Large intestine (tissue), 3 donors: ENCODE results near the gene TIMMDC1. TPM values are rescaled to one million over a fixed set of nuclear protein-coding genes. Genes with fewer than 3 reads are reported as not detected.

Source experiments
- DNase-seq, 2 donors: peaks; one replicate each; pipeline versions ENCODE4 v3.0.0 to v3.0.0-alpha.2; 2013
- H3K27ac ChIP-seq: one replicate; pipeline ENCODE4 v1.5.1; 2013; ENCODE audit warnings: low read length
- H3K27me3 ChIP-seq: 2 replicates; pipeline ENCODE4 v1.6.1; 2013; ENCODE audit warnings: low read length; ENCODE audit not compliant: control insufficient read depth, insufficient read depth
- H3K36me3 ChIP-seq: 2 replicates; pipeline ENCODE4 v1.6.1; 2013; ENCODE audit warnings: low read length; ENCODE audit not compliant: control insufficient read depth, insufficient read depth
- H3K4me1 ChIP-seq: one replicate; pipeline ENCODE4 v1.6.1; 2013; ENCODE audit warnings: low read length; ENCODE audit not compliant: control insufficient read depth, insufficient read depth
- H3K4me3 ChIP-seq: one replicate; pipeline ENCODE4 v1.5.1; 2013; ENCODE audit warnings: low read length
- H3K9me3 ChIP-seq: one replicate; pipeline ENCODE4 v1.6.1; 2013; ENCODE audit warnings: mild to moderate bottlenecking, low read depth, low read length, moderate library complexity; ENCODE audit not compliant: control insufficient read depth
- WGBS: methylation state at CpG from one replicate; pipeline ENCODE4 v1.1.5; 2013; ENCODE audit warnings: low lambda C conversion rate; ENCODE audit not compliant: insufficient coverage; 5-methylcytosine and 5-hydroxymethylcytosine counted together
- polyA plus RNA-seq: library from polyadenylated mRNA; unstranded; fragments of 120-200 nt; gene quantifications from one replicate; pipeline ENCODE4 v1.2.1, GENCODE V29; 2013

TIMMDC1 gene
- polyA plus RNA-seq, 1 donor: 67.9 TPM

DNA sequence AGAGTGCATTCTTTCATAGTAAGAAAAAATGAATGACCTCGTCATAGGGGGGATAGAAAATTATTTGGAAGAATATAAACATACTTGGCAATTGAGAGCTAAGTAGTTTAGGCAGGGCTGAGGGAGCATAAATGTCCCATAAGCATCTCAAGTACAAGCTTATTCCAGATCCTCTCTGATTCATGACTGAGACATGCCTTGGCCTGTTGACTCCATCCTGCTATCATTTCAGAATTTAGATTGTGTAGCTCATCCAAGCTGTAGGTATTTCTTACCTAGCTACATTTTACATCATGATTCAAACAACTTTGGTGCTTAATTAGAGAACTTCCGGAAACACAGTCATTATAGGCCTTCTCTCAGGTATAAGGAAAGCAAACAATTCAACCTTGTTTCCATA is 17.3 kb upstream of the TIMMDC1 start:
- peaks cover 36% of the 10 kb centered on the region for H3K36me3 ChIP-seq
- H3K27ac ChIP-seq: no peak overlapping the region
- H3K4me1 ChIP-seq: no peaks in the 10 kb centered on the region
- WGBS: no CpG with 5 or more reads among the region's 2 CpGs
- no peak for DNase-seq
- no peak overlapping the region for H3K4me3 ChIP-seq
- no peaks in the 10 kb centered on the region for H3K9me3 ChIP-seq
- no peaks in the 10 kb centered on the region for H3K27me3 ChIP-seq

DNA sequence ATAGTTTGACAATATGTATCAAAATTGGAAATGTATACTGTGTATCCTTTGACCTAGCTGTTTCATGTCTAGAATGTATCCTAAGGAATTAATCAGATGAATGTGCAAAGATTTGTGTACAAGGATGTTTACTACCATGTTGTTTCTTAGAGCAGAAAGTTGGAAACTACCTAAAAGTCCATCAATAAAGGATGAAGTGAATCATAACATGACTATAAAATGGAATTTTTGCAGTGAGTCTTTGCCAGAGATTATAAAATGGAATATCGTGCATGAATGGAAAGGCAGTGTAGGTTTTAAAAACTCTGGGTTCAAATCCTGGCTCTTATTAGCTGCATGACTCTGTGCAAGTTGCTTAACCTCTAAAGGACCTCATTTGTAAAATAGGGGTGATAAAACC is 15.2 kb upstream of the TIMMDC1 start:
- Histone ChIP-seq H3K27ac (no peak overlapping the region), H3K27me3 (no peaks in the 10 kb centered on the region), H3K4me1 (no peaks in the 10 kb centered on the region), H3K4me3 (no peak overlapping the region), H3K36me3 (peaks cover 39% of the 10 kb centered on the region), H3K9me3 (no peaks in the 10 kb centered on the region)
- no CpG with 5 or more reads among the region's 1 CpG for WGBS
- no peak for DNase-seq

DNA sequence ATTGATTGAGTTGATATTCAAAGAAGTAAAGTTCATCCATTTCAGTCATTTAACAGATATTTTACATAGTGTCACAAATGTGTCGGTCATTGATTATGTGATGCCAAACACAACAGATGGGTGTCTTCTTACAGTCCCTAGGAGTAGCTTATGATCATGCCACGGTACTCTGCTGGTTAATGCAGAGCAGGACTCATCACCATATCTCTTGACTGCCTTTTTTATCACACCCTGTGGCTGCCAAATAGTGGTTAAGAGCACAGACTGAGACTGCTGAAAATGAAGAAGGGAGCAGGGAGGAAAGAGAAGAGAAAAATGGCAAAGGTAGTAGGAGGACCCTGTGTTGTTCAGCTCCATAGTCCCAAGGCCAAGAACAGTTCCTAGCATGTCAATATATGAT is 12.8 kb upstream of the TIMMDC1 start:
- H3K36me3 ChIP-seq: peaks cover 51% of the 10 kb centered on the region
- H3K27me3 ChIP-seq: no peaks in the 10 kb centered on the region
- WGBS: no CpG with 5 or more reads among the region's 2 CpGs
- H3K27ac ChIP-seq: no peak overlapping the region
- H3K9me3 ChIP-seq: no peaks in the 10 kb centered on the region
- H3K4me3 ChIP-seq: no peak overlapping the region
- DNase-seq: no peak
- no peaks in the 10 kb centered on the region for H3K4me1 ChIP-seq

DNA sequence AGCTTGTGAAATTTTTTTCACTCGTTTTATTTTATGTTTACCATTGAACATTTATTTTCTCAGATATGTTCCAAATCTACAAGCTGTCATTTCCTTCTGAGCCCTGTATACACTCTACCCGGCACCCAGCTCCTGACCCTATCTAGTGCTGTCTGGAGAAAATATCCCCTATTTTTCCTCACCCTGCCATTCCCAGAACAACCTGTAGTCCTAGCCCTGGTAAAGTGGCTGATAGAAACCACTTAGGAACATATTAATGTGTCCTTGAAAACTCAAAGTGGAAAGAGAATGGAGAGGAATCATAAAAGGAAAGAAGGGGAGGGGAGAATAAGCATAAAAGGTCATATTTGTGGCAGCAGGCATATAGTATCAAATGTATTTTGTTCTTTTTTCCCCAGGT is 8.2 kb upstream of the TIMMDC1 start:
- Histone ChIP-seq H3K4me3 (no peak overlapping the region), H3K27me3 (no peaks in the 10 kb centered on the region), H3K36me3 (peaks cover 48% of the 10 kb centered on the region), H3K9me3 (no peaks in the 10 kb centered on the region), H3K27ac (no peak overlapping the region), H3K4me1 (no peaks in the 10 kb centered on the region)
- 100% methylated on average over 1 of the region's 2 CpGs for WGBS
- no peak for DNase-seq

DNA sequence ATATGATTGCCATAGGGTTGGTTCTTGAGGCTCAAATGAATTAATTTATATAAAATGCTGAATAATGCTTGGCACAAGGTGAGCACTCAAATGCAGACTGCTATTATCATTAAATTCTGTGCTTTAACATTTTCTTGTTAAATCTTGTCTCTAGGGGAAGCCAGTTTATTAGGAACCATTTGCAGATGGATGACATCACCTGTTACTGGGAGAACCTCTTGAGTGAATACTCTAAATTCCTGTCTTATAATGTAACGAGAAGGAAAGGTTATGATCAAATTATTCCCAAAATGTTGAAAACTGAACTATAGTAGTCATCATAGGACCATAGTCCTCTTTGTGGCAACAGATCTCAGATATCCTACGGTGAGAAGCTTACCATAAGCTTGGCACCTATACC is 6.2 kb upstream of the TIMMDC1 start:
- no peak for DNase-seq
- H3K4me1 ChIP-seq: no peaks in the 10 kb centered on the region
- no CpG with 5 or more reads among the region's 2 CpGs for WGBS
- peaks cover 33% of the 10 kb centered on the region for H3K36me3 ChIP-seq
- no peaks in the 10 kb centered on the region for H3K27me3 ChIP-seq
- no peak overlapping the region for H3K4me3 ChIP-seq
- no peaks in the 10 kb centered on the region for H3K9me3 ChIP-seq
- H3K27ac ChIP-seq: no peak overlapping the region

DNA sequence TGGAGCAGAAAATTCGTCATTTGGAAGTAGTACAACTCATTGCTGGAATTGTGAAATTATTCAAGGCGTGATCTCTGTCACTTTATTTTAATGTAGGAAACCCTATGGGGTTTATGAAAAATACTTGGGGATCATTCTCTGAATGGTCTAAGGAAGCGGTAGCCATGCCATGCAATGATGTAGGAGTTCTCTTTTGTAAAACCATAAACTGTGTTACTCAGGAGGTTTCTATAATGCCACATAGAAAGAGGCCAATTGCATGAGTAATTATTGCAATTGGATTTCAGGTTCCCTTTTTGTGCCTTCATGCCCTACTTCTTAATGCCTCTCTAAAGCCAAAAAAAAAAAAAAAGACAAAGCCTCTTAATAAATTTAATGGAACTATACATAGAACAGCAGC is 5.5 kb upstream of the TIMMDC1 start:
- Histone ChIP-seq H3K36me3 (peaks cover 30% of the 10 kb centered on the region), H3K27ac (no peak overlapping the region), H3K4me1 (no peaks in the 10 kb centered on the region), H3K9me3 (no peaks in the 10 kb centered on the region), H3K4me3 (no peak overlapping the region), H3K27me3 (no peaks in the 10 kb centered on the region)
- no peak for DNase-seq
- WGBS: no CpG with 5 or more reads among the region's 3 CpGs

DNA sequence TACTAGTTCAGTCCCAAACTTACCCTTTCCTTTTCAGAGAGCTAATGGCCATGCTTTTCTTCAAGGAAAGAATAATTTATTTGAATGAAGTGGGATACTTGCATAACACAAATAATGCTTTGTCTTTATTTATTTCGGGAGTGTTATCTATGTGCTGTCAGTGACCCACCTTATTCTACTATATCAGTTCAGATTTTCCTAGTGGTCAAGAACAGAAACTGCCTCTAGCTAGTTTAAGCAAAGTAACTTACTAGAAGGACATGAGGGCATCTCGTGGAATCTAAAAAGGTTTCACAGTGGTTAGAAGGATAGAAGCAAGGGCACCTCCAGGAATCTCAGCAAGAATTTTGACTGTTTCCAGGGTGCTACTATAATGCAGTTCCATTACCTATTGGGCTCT is 3.8 kb upstream of the TIMMDC1 start:
- 90% methylated on average over 2 of the region's 2 CpGs for WGBS
- no peak for DNase-seq
- Histone ChIP-seq H3K4me3 (no peak overlapping the region), H3K4me1 (peaks cover 6% of the 10 kb centered on the region), H3K27me3 (no peaks in the 10 kb centered on the region), H3K36me3 (peaks cover 14% of the 10 kb centered on the region), H3K9me3 (no peaks in the 10 kb centered on the region), H3K27ac (no peak overlapping the region)

DNA sequence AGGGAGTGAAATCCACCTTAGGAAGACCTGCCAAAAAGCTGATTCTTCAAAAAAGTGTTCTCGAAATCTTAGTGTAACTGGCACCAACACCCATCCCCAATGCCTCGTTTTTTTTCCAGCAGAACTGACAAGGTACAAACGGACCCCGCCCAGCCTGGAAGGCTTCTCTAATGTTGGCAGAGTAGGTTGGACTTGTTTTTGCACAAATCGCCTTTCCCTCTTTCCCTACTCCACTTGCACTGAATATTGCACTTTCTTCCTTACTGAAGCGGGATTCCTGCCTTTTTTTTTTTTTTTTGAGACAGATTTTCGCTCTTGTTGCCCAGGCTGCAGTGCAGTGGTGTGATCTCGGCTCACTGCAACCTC is 544 bp upstream of the TIMMDC1 start:
- H3K9me3 ChIP-seq: no peaks in the 10 kb centered on the region
- peaks cover 6% of the 10 kb centered on the region for H3K4me1 ChIP-seq
- peak; percentile 15 to 59 for DNase-seq
- peaks cover 4% of the 10 kb centered on the region for H3K36me3 ChIP-seq
- peak overlapping the region; percentile 94 for H3K27ac ChIP-seq
- H3K4me3 ChIP-seq: peak overlapping the region; percentile 79
- WGBS: no CpG with 5 or more reads among the region's 8 CpGs
- no peaks in the 10 kb centered on the region for H3K27me3 ChIP-seq

DNA sequence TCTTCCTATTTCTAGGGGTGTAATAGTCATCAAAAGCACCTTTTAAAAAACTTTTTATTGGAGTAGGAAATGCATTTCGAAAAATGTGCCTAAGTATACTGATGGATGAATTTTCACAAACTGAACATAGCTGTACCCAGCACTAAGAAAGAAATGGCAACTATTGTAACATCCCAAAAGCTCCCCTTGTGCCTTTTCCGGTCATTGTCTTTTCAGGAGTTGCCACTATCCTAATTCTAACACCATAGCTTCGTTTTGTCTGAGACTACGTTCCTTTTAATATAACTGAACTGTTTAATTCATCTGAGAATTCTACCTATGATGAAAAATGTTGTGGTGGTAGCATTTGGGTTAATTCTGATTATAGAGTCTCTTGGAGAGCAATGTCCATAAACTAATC is 1.9 kb downstream of the TIMMDC1 start:
- H3K4me1 ChIP-seq: peaks cover 6% of the 10 kb centered on the region
- no peak overlapping the region for H3K27ac ChIP-seq
- DNase-seq: no peak
- H3K36me3 ChIP-seq: peaks cover 15% of the 10 kb centered on the region
- WGBS: no CpG with 5 or more reads among the region's 4 CpGs
- no peaks in the 10 kb centered on the region for H3K27me3 ChIP-seq
- no peak overlapping the region for H3K4me3 ChIP-seq
- no peaks in the 10 kb centered on the region for H3K9me3 ChIP-seq

DNA sequence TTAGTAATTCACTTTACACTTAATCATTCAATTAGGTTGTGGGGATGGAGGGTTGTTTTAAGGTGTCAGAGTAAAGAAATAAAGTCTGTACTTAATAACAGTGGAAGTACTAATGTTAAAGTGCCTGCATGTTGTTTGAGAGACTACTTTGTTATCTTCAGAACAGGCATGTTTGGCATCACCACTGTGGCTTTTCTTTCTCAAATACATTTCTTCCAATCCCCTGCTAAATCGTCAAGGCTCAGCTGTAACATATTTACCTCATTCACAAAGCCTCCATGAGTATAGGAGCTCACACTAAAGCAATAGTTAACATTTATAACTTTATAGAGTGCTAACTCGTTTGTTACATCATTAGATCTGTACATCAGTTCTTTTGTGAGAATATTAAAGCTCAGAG is 2.6 kb downstream of the TIMMDC1 start:
- WGBS: 80% methylated on average over 1 of the region's 2 CpGs
- H3K9me3 ChIP-seq: no peaks in the 10 kb centered on the region
- H3K4me1 ChIP-seq: peaks cover 6% of the 10 kb centered on the region
- no peak for DNase-seq
- H3K4me3 ChIP-seq: no peak overlapping the region
- peaks cover 16% of the 10 kb centered on the region for H3K36me3 ChIP-seq
- no peak overlapping the region for H3K27ac ChIP-seq
- no peaks in the 10 kb centered on the region for H3K27me3 ChIP-seq

DNA sequence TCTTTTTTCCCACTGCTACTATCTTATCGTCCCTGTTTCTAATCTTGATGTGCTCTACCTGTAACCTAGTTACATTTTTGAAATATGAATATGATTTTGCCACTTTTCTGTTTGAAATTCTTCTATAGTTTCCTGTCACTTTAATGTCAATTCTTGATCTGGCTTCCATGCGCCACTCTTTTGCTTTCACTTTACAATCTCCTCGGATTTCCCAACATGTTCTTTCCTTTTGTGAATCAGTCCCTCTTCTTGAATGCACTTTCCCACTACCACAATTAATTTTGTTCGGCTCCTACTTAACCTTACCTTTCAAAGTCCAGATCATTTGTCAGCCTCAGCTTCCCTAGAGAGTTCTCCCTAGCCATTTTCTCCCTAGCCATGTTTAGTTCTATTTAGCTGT is 8.3 kb downstream of the TIMMDC1 start:
- WGBS: 89% methylated on average over 3 of the region's 4 CpGs
- H3K27me3 ChIP-seq: no peaks in the 10 kb centered on the region
- H3K4me1 ChIP-seq: no peaks in the 10 kb centered on the region
- no peaks in the 10 kb centered on the region for H3K9me3 ChIP-seq
- H3K4me3 ChIP-seq: no peak overlapping the region
- H3K27ac ChIP-seq: no peak overlapping the region
- DNase-seq: no peak
- peaks cover 35% of the 10 kb centered on the region for H3K36me3 ChIP-seq
